ENCODE measurements around the gene NEIL1.

- TF ChIP-seq POLR2A (IDR thresholded peaks at IDR 0.05; ENCODE audit: control extremely low read depth in 1 of 2, low read depth in 2 of 2, low read length in 2 of 2) (no peak), POLR2AphosphoS5 (IDR thresholded peaks at IDR 0.05; ENCODE audit: low read depth, low read length) (no peak), PHF8 (conservative IDR thresholded peaks at IDR 0.05; ENCODE audit: low read depth, low read length) (no peak), RAD21 (IDR thresholded peaks at IDR 0.05 in 1 of 2, conservative IDR thresholded peaks at IDR 0.05 in 1 of 2; ENCODE audit: low read depth in 2 of 2, low read length in 2 of 2) (no peak), EP300 (IDR thresholded peaks at IDR 0.05; ENCODE audit: borderline replicate concordance in 1 of 2, low read depth in 2 of 2, low read length in 2 of 2) (no peak)
- TF ChIP-seq, protein P1, sequence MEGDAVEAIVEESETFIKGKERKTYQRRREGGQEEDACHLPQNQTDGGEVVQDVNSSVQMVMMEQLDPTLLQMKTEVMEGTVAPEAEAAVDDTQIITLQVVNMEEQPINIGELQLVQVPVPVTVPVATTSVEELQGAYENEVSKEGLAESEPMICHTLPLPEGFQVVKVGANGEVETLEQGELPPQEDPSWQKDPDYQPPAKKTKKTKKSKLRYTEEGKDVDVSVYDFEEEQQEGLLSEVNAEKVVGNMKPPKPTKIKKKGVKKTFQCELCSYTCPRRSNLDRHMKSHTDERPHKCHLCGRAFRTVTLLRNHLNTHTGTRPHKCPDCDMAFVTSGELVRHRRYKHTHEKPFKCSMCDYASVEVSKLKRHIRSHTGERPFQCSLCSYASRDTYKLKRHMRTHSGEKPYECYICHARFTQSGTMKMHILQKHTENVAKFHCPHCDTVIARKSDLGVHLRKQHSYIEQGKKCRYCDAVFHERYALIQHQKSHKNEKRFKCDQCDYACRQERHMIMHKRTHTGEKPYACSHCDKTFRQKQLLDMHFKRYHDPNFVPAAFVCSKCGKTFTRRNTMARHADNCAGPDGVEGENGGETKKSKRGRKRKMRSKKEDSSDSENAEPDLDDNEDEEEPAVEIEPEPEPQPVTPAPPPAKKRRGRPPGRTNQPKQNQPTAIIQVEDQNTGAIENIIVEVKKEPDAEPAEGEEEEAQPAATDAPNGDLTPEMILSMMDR (IDR thresholded peaks at IDR 0.05; ENCODE audit: control extremely low read depth in 1 of 3, insufficient read depth in 1 of 3, low read depth in 1 of 3, low read length in 3 of 3), result no peak
Measured at GRCh38 chr15:75327491-75327890, 19.3 kb upstream of the NEIL1 start.
